HEK293T (cell line): ENCODE measurements around the gene FSHB.

Source experiments
- BHLHE40 ChIP-seq: fragments of 450-650 bp; IDR thresholded peaks from 2 replicates; pipeline ENCODE4 v1.6.1; 2016; ENCODE audit warnings: mild to moderate bottlenecking, moderate library complexity, borderline replicate concordance
- ELF4 ChIP-seq: fragments of 450-650 bp; IDR thresholded peaks from 2 replicates; pipeline ENCODE4 v1.6.1; 2017; ENCODE audit warnings: antibody characterized with exemption
- FOXK2 ChIP-seq: fragments of 450-650 bp; IDR thresholded peaks from 2 replicates; pipeline ENCODE4 v1.6.1; 2016; ENCODE audit warnings: mild to moderate bottlenecking
- FOXM1 ChIP-seq: fragments of 450-650 bp; IDR thresholded peaks from 2 replicates; pipeline ENCODE4 v1.6.1; 2017; ENCODE audit warnings: mild to moderate bottlenecking, borderline replicate concordance
- PKNOX1 ChIP-seq: fragments of 450-650 bp; IDR thresholded peaks from 2 replicates; pipeline ENCODE4 v1.6.1; 2016
- SP1 ChIP-seq: fragments of 450-650 bp; IDR thresholded peaks from 2 replicates; pipeline ENCODE4 v1.6.1; 2017
- SUZ12 ChIP-seq: fragments of 450-650 bp; IDR thresholded peaks from 2 replicates; pipeline ENCODE4 v1.6.1; 2016; ENCODE audit warnings: mild to moderate bottlenecking
- ZNF384 ChIP-seq: fragments of 450-650 bp; IDR thresholded peaks from 2 replicates; pipeline ENCODE4 v1.6.1; 2016

- TF ChIP-seq FOXK2 = no peak
- no peak for TF ChIP-seq SUZ12
- TF ChIP-seq ELF4 = no peak
- no peak for TF ChIP-seq ZNF384
- no peak for TF ChIP-seq SP1
- TF ChIP-seq BHLHE40 = no peak
- TF ChIP-seq FOXM1 = no peak
- no peak for TF ChIP-seq PKNOX1
These were observed at the start of gene FSHB for GRCh38 chr11:30230714-30231113.
